CD4-positive, alpha-beta T cell treated with Interleukin-6 for 4 hours (primary cell): ENCODE measurements around the gene BARX1.
"Not testable (repeated sequence)": the region's sequence is repeated elsewhere in the genome, so short reads cannot be mapped to it uniquely, and the experiment has no call there.

ENCODE experiments used
- DNase-seq: peaks from one replicate; pipeline ENCODE4 v3.0.0-alpha.2; 2020; ENCODE audit warnings: mixed read lengths

BARX1 gene

DNA sequence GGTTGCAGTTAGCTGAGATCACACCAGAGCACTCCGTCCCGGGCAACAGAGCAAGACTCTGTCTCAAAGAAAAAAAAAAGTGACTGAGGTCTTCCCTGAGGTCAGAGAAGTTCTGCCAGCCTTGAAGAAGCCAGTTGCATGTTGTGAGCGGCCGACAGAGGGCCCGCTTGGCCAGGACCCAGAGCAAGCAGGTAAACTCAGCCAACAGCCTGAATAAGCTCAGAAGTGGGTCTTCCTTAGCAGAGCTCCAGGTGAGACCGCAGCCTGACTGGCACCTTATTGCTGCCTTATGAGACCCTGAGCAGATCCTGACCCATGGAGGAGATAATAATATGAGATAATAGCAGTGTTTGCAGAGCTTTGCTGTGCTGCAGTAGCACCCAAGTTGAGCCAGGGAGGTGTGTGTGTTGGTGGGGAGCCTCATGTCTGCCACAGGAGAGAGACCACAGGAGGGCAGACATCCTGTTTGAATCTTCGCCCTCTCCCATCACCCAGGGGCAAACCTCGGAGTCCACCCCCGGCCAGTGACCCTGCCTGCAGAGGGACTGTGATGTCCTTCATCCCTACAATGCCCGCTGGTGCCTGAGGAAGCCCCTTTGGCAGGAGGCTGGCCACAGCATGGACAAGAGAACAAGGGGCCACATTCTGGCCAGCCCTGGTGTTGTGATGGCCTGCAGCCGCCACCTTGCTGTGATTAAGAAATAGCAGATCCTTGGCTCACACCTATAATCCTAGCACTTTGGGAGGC is 10.8 kb upstream of the BARX1 start:
- DNase-seq, result no peak

DNA sequence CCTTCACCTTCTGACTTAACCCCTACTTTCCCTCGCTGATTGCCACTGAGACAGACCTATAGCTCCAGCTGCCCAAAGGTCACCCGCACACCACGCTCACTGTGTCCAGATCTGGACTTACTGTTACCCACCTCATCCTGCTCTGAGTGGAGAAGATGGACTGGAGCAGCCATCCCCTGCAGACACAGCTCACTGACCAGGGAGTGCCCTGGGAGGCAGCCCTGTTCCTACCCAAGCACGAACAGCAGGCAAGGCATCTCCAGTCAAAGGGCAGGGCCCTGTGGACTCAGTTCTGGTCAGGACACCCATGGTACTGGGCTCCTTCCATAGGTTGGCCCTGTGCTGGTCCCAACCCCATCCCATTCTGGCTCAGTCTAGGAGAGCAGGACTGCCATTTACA is 9.5 kb upstream of the BARX1 start:
- no peak for DNase-seq

GRCh38 chr9:93963969-93964368 is 8.8 kb upstream of the BARX1 start:
- DNase-seq, result no peak

DNA sequence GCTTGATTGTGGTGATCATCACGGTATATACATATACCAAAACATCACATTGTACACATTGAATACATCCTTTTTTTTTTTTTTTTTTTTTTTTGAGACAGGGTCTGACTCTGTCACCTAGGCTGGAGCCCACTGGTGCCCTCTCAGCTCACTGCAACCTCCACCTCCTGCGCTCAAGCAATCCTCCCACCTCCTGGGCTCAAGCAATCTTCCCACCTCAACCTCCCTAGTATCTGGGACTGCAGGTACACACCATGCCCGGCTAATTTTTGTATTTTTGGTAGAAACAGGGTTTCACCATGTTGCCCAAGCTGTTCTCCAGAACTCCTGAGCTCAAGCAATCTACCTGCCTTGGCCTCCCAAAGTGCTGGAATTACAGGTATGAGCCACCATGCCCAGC is 8.3 kb upstream of the BARX1 start:
- DNase-seq, result not testable (repeated sequence)

- DNase-seq, result peak; percentile 85
These were observed 7.6 kb upstream of the BARX1 start for GRCh38 chr9:93962561-93963440.

DNA sequence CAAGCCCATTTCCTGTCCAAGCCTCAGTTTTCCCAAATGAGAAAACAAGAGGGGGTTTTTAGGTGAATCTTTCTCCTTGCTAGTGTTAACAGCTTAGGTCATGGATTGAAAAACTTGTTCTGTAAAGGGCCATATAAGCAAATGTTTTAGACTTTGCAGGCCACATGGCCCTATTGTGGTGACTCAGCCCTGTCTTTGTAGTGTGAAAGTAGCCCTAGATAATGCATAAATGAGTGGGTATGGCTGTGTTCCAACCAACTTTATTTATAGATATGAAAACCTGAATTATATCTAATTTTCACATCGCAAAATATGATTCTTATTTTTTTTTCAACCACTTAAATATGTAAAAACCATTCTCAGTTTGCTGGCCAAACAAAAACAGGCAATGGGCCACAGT is 6.9 kb upstream of the BARX1 start:
- no peak for DNase-seq

DNA sequence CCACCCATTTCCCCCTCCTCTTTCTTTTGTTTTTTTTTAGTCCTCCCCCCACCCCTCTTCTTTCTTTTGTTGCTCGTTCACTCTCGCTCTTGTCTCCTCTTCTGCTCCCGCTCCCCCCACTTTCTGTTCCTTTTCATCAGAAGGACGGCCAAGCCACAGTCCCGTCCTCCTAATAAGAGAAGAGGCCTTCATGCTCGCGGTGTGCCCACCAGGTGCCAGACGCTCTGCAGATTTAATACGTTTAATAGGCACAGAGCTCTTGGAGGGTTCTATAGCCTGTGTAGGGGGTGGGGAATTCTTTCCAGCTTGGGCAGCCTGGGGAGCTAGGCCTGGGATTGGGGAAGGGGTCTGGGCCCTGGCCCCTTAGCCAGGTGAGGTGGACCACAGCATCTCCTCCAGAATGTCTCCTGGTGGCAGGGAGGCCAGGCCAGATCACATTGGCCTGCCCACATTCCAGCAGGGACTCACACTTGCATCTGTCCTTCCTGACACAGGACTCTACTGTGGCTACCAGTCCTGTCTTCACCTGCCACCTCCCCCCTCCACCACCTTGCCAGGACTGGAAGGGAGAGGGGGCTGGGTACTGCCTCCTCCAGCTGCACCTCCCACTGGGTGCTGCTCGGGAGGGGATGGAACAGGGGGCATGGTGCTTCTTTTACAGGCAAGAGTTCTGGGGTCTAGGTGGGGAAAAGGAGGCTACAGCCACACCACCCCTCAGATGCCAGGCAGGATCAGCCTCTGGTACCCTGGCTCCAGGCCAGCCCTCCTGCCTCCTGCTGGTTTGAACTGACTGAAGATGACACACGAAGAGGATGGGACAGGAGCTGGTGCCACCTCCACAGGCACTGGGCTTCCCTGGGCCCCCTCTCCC is 6.1 kb upstream of the BARX1 start:
- no peak for DNase-seq

GRCh38 chr9:93960221-93960970 is 5.2 kb upstream of the BARX1 start:
- DNase-seq, result no peak

GRCh38 chr9:93959739-93960154 is 4.6 kb upstream of the BARX1 start:
- DNase-seq, result no peak

GRCh38 chr9:93958819-93959682 is 3.9 kb upstream of the BARX1 start:
- DNase-seq, result no peak

DNA sequence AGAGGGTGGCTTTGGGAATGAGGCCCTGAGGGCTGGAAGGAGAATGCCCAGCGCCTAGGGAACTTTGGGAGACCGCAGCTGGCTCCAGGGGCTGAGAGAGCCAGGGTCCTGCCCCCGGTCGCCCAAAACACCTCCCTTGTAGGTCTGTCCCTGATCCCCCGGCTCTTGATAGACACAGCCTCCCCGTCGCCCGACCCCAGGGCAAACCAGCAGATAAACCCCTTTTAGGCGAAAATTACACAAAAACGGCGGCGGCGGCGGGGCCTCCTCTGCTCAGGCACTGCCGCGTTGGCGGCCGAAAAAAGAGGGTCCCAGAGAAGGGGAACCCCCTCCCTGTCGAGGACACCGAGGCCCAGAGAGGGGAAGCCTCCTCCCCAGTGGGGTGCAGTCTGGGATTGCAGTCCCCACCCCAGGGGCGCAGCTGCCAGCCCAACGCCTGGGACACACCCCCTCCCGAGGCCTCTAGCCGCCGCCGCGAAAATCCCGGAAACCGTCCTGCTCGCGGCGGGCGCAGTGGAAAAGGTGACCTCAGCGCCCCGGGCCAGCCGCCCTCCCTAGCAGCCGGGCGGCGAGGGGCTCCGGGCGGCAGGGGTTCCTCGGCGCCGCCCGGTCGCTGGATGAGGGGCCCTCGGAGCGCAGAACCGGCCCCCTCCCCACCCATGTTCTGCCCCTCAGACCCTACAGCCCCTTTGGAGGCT is 3.1 kb upstream of the BARX1 start:
- DNase-seq, result no peak

DNA sequence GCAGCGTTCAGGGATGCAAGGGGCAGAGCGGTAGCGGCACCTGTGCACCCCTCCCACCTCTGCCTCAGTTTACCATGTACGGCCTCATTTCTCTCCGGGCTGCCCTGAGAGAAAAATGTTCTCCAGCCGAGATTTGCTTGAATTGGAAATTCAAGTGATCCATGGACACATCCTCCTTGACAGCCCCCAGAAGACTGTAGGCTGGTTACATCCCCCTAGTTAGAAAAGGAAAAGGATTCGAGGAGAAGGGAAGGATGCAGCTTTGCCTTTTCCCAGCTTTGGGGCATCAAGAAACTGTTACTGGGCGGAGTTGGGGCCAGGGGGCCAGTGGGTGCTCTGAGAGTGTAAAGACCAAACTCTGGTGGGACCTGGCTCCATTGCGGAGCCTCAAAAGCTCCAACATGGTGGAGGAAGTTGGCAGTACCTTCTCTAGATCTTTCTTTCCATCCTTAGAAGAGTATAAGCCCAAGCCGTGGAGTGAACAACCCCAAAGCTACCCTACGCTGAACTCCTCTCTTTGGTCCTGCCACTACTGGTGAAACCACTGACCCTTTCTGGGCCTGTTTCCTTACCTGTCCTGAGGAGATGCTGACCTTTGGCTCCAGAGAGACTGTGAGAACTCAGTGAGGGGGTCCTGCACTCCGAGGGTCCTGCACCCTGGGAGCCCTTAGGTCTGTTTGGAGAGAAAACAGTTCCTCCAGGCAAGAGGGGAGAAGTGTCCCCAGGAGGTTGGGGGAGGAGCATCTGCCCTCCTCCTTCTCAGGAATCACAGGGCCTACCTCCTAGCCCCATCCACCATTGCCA is 1.0 kb upstream of the BARX1 start:
- no peak for DNase-seq

- DNase-seq, result no peak
These were observed 607 bp downstream of the BARX1 start for GRCh38 chr9:93954434-93955061.

DNA sequence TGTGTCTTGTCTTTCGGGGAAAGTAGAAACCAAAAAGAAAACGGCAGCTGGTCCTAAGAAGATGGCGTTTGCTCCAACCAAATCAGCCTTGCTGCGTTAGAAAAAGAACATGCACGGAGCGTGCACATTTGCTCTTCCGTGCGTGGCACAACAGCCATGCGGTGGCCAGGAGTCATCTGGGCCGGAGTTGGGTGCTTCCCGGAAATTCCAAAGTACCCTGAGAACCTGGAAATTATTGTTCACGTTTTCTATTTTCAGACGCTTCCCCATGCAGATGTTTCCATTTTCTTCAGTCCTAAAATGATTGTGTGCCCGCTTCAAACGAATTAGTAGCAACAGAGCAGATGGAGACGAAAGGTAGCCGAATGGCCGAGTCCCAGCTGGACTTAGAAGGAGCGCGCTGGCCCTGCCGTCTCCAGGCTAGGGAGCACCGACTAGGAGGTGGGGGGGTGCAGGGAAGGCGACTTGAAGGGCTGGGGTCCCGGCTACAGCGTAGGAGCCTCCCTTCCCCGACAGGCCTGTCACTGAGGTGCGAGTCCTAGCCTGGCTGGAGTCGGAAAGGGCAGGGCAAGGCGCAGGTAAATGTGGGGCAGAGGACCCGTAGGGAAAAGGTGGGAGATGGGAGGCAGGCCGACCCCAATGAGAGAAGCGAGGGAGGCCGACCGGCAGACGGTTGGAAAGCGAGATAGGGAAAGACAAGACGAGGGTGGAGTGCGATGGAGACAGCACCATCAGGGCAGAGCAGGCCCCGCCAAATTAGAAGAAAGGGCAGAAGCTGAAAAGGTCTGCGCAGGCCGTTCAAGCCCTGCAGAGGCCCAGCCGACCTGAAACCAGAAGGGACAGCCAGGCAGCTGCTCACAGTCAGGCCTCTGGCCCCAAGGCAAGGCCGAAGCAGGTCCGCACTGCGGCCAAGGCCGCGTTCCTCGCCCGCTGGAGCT is 1.4 kb downstream of the BARX1 start:
- DNase-seq, result no peak

- no peak for DNase-seq
These were observed 2.2 kb downstream of the BARX1 start for GRCh38 chr9:93952784-93953495.

- DNase-seq, result no peak
These were observed 2.9 kb downstream of the BARX1 start for GRCh38 chr9:93952119-93952783.

DNA sequence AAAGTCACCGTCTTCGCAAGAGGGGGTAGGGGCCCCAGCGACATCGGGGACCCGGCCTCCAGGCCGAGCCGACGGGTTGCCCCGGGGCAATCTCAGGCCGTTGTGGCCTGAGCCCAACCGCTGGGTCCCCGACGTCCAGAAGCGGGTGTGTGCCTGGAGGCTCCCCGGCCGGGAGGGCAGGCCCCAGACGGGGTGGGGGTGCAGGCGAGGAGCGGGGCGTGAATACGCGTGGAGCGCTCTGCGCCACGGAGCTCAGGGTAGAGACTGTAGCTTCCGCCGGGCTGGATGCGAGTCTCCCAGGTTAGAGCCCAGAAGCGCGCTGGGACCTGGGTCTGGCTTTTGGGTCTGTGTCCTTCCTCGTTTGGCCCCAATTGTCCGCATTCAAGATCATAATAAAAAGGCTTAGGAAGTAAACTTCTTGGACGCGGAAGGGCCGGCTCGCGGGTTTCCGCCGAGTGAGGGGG is 3.5 kb downstream of the BARX1 start:
- no peak for DNase-seq
